Measurements from ENCODE around the gene GRIK4. TPM values are rescaled to one million over a fixed set of nuclear protein-coding genes. Genes with fewer than 3 reads are reported as not detected.

Gene GRIK4
- total and polyA plus RNA-seq, 9 of the 15 experiments (the other 6 are each of a cell fraction or from before 2014, with no cell fraction given) = not detected

GRCh38 chr11:120859552-120860295 is 348.2 kb downstream of the GRIK4 start:
- no peaks in the 10 kb centered on the region for H3K9me3 ChIP-seq (replicated peaks; ENCODE audit: control insufficient read depth, insufficient read depth, low read depth, low read length)
- H4K20me1 ChIP-seq (replicated peaks; ENCODE audit: control insufficient read depth, insufficient read depth, low read length) = no peaks in the 10 kb centered on the region
- H3K27ac ChIP-seq (ENCODE audit: extremely low read depth, low read depth, low read length) = no peak overlapping the region
- BruUV-seq (replicated peaks) = no TSS peak
- ChIA-PET POLR2A (interaction anchor here (1.9 kb wide), 1 partner anchor 17 kb away, joined by 7 read pairs; no protein-coding TSS in a partner anchor), CTCF (ENCODE audit: low intra/inter-chr PET ratio) (no interaction called here)
- no peaks in the 10 kb centered on the region for H3K36me3 ChIP-seq (ENCODE audit: control insufficient read depth, insufficient read depth, low read length)
- 0% methylated on average over 7 of the region's 7 CpGs for WGBS (ENCODE audit: insufficient coverage, low coverage, missing lambda C conversion rate)
- H3K4me1 ChIP-seq (replicated peaks in 1 of 2; ENCODE audit: control insufficient read depth in 2 of 2, insufficient read depth in 2 of 2, low read length in 2 of 2) = no peaks in the 10 kb centered on the region
- H2AFZ ChIP-seq (ENCODE audit: low read depth, low read length) = no peak overlapping the region
- intact Hi-C loops (cut with micrococcal nuclease) = no loop called here
- no peak overlapping the region for H3K4me2 ChIP-seq (ENCODE audit: insufficient read depth, low read length)
- no peaks in the 10 kb centered on the region for H3K79me2 ChIP-seq (ENCODE audit: control insufficient read depth, insufficient read depth, low read length)
- FAIRE-seq (no peak), ATAC-seq (no peak), DNase-seq (ENCODE audit: extremely low read depth in 1 of 4, low spot score in 3 of 4) (no peak)
- in situ Hi-C loops (cut with MboI) = no loop called here
- H3K4me3 ChIP-seq = no peak overlapping the region
- no peaks in the 10 kb centered on the region for H3K9me1 ChIP-seq (ENCODE audit: control insufficient read depth, insufficient read depth, low read length)
- TF ChIP-seq TAF1 (IDR thresholded peaks at IDR 0.05; ENCODE audit: control insufficient read depth, extremely low read depth, insufficient read depth, low read length, severe bottlenecking) (no peak), HMGN3 (IDR thresholded peaks at IDR 0.05; ENCODE audit: borderline replicate concordance, extremely low read depth, insufficient read length, low read depth, low read length) (no peak), MCM2 (IDR thresholded peaks at IDR 0.05; ENCODE audit: low read depth) (no peak), RAD51 (IDR thresholded peaks at IDR 0.05; ENCODE audit: borderline replicate concordance, low read depth) (no peak), ZNF512 (tag; IDR thresholded peaks at IDR 0.05) (no peak), POLR3G (IDR thresholded peaks at IDR 0.05; ENCODE audit: extremely low read depth, insufficient read length, insufficient replicate concordance) (no peak), NFRKB (IDR thresholded peaks at IDR 0.05; ENCODE audit: low read depth) (no peak), TEAD2 (tag; IDR thresholded peaks at IDR 0.05) (no peak), RB1 (IDR thresholded peaks at IDR 0.05; ENCODE audit: low read depth) (no peak), ZNF551 (CRISPR knock-in tag; IDR thresholded peaks at IDR 0.05) (no peak)
- no peak overlapping the region for H3K9ac ChIP-seq (ENCODE audit: insufficient read depth in 1 of 2, low read depth in 2 of 2, low read length in 2 of 2)
- H3K27me3 ChIP-seq (ENCODE audit: control insufficient read depth in 2 of 2, insufficient read depth in 2 of 2, low read length in 2 of 2) = peaks cover 0 to 4% of the 10 kb centered on the region in 2 experiments; a peak in 2 of 5 replicates

All from K562 (cell line).